Daoy (cell line): ENCODE measurements around the gene TNFRSF18. TPM values are rescaled to one million over a fixed set of nuclear protein-coding genes. Genes with fewer than 3 reads are reported as not detected.
"Not testable (repeated sequence)": the region's sequence is repeated elsewhere in the genome, so short reads cannot be mapped to it uniquely, and the experiment has no call there.

ENCODE experiments used
- DNase-seq: peaks from one replicate; pipeline ENCODE4 v3.0.0-alpha.2; 2015; ENCODE audit warnings: low read depth
- total RNA-seq: library from RNA; depleted of rRNA; stranded (reverse); fragments of >200 nt; shearing (Covaris generic); gene quantifications from 2 replicates; pipeline ENCODE4 v1.2.3, GENCODE V29; 2014

The TNFRSF18 gene
- total RNA-seq, 1 experiment from 2014 or later, result 1.9 TPM

- no peak for DNase-seq
Measured at GRCh38 chr1:1199141-1199960, 7.0 kb downstream of the TNFRSF18 start.

- no peak for DNase-seq
Measured at GRCh38 chr1:1198423-1199140, 7.8 kb downstream of the TNFRSF18 start.

DNA sequence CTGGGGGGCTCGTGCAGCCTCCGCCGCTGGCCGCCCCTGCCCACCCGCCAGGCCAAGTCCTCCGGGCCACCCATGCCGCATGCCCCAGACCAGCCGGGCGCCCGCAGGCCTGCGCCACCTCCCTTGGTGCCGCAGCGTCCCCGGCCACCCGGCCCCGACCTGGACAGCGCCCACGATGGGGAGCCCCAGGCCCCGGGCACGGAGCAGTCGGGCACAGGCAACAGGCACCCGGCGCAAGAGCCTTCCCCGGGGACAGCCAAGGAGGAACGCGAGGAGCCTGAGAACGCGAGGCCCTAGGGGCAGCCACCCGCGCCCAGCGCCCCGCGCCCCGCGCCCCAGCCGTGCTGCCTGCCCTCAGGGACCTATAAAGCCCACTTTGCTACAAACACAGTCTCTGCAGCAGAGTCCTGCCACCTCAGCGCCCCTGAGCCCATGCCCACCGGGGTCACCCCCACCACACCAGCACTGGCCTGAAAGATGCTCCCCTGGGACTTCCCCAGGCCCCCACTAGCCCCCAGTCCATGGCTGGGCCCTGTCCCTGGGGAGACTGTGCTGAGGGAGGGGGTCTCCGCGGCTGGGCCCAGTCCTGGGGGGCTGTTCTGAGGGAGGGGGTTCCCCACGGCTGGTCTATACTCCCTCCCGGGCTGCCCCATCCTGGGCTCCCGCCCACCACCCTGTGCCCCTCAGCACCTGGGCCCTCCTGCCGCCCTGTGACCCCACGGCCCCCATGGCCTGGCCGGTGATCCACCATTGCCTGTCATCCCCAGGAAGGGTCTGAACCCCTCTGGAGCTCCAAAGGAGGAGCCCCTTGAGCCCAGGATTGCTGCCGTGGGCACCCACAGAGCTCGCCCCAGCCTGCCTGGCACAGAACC lies 8.6 kb downstream of the TNFRSF18 start:
- DNase-seq, result no peak

- no peak for DNase-seq
Measured at GRCh38 chr1:1197188-1197500, 9.2 kb downstream of the TNFRSF18 start.

GRCh38 chr1:1196431-1197187 lies 9.8 kb downstream of the TNFRSF18 start:
- no peak for DNase-seq

- DNase-seq, result not testable (repeated sequence)
Measured at GRCh38 chr1:1195726-1196125, 10.7 kb downstream of the TNFRSF18 start.

GRCh38 chr1:1194723-1195122 lies 11.7 kb downstream of the TNFRSF18 start:
- DNase-seq, result no peak

GRCh38 chr1:1191734-1192133 lies 14.7 kb downstream of the TNFRSF18 start:
- DNase-seq, result no peak

- DNase-seq, result no peak
Measured at GRCh38 chr1:1189111-1189510, 17.3 kb downstream of the TNFRSF18 start.

DNA sequence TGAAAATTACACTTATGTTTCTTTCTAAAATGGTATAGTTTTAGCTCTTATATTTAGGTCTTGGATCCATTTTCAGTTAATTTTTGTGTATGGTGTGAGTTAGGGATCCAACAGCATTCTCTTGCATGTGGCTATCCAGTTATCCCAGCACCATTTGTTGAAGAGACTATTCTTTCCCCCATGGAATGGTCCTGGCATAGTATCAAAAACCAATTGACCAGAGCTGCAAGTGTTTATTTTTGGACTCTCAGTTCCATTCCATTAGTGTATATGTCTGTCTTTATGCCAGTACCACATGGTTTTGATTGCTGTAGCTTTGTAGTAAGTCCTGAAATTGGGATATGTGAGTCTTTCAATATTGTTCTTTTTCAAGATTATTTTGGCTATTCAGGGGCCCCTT lies 18.5 kb downstream of the TNFRSF18 start:
- no peak for DNase-seq

DNA sequence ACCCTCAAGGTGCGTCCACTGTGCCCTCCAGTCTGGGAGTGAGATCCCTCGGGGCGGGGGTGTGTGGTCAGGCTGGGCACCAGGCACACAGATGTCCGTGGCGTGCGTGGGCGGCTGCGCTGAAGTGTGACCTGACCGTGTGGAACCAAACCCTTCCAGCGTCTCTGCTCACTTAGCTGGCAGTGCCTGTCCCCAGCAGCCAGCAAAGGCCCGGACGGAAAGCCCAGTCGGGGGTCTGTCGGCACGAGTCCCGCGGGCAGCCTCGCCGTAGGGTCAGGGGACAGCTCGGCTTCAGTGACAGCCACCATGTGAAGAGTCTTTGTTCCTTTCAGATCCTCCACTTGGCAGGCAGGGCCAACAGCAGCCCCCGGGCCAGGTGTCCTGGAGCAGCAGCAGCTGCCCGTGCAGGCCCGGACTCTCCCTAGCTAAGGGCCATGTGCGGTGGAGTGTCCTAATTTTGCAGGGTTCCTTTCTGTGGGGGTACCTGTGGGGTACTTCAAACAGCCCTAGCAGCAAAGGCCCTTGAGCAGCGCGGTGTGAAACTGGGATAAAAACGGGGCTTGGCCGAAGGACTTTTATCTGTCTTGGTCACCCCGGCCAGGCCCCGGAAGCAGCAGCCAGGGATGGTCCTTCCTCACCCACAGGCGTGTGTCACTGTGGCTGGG lies 21.2 kb downstream of the TNFRSF18 start:
- DNase-seq, result no peak

GRCh38 chr1:1183833-1184775 lies 22.3 kb downstream of the TNFRSF18 start:
- DNase-seq, result no peak

DNA sequence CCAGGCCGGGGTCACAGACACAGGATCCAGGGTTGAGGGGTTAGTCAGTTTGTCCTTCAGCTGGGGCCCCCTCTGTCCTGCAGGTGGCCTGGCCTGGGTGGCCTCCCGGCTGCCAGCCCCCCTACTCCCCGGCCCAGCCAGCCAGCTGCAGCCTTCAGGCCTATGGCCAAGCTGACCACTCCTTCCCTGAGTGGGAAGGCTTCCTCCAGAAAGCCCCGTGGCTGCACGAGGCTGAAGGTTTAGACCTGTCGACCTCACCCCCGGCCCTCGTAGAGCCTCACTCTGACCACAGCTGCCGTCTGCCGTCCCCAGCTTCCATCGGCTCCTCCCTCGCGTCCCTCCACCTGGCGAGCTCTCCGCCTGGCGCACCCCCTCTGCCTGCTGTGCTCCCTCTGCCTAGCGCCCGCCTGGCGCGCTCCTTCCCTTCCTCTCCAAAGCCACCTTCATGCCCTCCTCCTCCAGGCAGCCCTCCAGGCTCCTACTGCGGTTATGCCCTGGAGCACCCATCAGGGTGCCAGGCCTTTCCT lies 23.1 kb downstream of the TNFRSF18 start:
- no peak for DNase-seq

DNA sequence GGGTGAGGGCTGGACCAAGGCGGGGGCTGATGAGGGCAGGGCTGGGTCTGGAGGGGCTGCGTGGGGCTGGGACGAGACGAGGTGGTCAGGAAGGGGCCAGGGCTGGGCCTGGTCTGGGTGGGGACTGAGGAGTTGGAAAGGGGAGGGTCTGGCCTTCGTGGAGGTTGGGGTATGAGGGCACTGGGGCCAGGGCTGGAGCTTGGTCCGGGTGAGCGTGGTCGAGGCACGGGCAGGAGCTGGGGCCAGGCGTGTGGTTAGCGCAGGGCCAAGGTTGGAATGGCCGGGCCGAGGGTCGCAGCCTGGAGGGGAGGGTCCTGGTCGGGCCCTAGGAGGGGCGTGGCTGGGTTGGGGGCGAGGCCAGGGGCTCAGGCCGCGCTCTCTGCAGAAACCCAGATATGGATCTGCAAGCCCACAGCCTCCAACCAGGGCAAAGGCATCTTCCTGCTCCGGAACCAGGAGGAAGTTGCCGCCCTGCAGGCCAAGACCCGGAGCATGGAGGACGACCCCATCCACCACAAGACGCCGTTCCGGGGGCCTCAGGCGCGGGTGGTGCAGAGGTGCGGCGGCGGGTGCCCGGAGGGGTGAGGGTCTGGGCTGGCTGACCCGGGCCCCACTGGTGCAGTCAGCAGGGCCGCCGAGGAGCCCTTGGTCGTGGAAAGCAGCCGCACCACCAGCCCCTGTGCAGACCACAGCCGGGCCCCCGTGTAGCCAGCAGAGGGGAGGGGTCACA lies 23.7 kb downstream of the TNFRSF18 start:
- no peak for DNase-seq

- no peak for DNase-seq
Measured at GRCh38 chr1:1181938-1182410, 24.4 kb downstream of the TNFRSF18 start.

- DNase-seq, result no peak
Measured at GRCh38 chr1:1181129-1181937, 25.1 kb downstream of the TNFRSF18 start.

DNA sequence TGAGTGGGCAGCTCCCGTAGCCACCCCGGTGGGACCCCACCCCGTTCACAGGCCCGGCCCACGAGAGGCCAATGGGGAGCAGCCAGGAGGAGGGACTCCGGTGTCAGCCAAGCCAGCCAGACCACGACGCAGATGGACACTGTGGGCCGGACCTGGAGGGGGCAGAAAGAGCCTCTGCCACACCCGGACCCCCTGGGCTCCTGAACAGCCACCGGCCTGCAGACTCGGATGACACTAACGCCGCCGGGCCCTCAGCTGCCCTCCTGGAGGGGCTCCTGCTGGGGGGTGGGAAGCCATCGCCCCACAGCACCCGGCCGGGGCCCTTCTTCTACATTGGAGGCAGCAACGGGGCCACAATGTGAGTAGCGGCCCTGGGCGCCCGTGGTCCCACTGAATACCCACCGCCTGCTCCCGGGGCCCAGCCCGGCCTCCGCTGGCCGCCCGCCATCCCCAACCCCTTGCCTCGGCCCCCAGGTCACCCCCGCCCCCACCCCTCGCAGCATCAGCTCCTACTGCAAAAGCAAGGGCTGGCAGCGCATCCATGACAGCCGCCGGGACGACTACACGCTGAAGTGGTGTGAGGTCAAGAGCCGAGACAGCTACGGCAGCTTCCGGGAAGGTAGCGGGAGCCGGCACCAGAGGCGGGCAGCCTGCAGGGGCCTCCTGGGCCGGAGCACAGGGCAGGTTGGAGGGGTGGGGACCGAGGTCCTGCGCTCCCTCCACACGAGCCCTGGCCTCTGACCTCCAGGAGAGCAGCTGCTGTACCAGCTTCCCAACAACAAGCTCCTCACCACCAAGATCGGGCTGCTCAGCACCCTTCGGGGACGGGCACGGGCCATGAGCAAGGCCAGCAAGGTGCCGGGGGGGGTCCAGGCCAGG lies 26.2 kb downstream of the TNFRSF18 start:
- no peak for DNase-seq
